Esophagus mucosa (tissue), 1 donor: ENCODE data around the gene HOXA6. TPM values are rescaled to one million over a fixed set of nuclear protein-coding genes. Genes with fewer than 3 reads are reported as not detected.

Experiments
- ATAC-seq: fragments of 200-7000 bp; cut with Tn5 transposase; one replicate; pipeline ENCODE4 v1.9.1; 2020
- total RNA-seq: library from RNA; stranded (reverse); gene quantifications from one replicate; pipeline ENCODE4 v1.2.4, GENCODE V29; 2023
- donor health status: DM: yes; HTN: yes; CAD: no.

HOXA6 gene
- total RNA-seq, 1 donor from 2014 or later, result 1.7 TPM

- ATAC-seq, result no peak
Measured at GRCh38 chr7:27137640-27138315, 9.8 kb downstream of the HOXA6 start.

GRCh38 chr7:27134392-27134791, 13.2 kb downstream of the HOXA6 start:
- no peak for ATAC-seq

- no peak for ATAC-seq
Measured at GRCh38 chr7:27133409-27134231, 14.0 kb downstream of the HOXA6 start.

GRCh38 chr7:27132978-27133377, 14.6 kb downstream of the HOXA6 start:
- ATAC-seq, result no peak

- ATAC-seq, result no peak
Measured at GRCh38 chr7:27132214-27132613, 15.4 kb downstream of the HOXA6 start.

- ATAC-seq, result no peak
Measured at GRCh38 chr7:27131390-27131819, 16.2 kb downstream of the HOXA6 start.

GRCh38 chr7:27130540-27131389, 16.8 kb downstream of the HOXA6 start, which contains the start of gene HOXA4:
TSS of gene HOXA4 (minus strand) at chr7:27130757. CDS start at chr7:27130733, 24 bp downstream.
- ATAC-seq, result peak; percentile 99

GRCh38 chr7:27129729-27130539, 17.6 kb downstream of the HOXA6 start:
- ATAC-seq, result peak; percentile 45

- no peak for ATAC-seq
Measured at GRCh38 chr7:27128776-27129728, 18.5 kb downstream of the HOXA6 start.

- ATAC-seq, result no peak
Measured at GRCh38 chr7:27128034-27128433, 19.5 kb downstream of the HOXA6 start.

GRCh38 chr7:27126596-27127327, 20.8 kb downstream of the HOXA6 start:
- no peak for ATAC-seq

GRCh38 chr7:27125986-27126394, 21.6 kb downstream of the HOXA6 start:
- no peak for ATAC-seq

- ATAC-seq, result no peak
Measured at GRCh38 chr7:27124902-27125689, 22.5 kb downstream of the HOXA6 start.

- no peak for ATAC-seq
Measured at GRCh38 chr7:27124096-27124901, 23.3 kb downstream of the HOXA6 start.

- no peak for ATAC-seq
Measured at GRCh38 chr7:27123477-27124053, 24.0 kb downstream of the HOXA6 start.

- ATAC-seq, result peak; percentile 18
Measured at GRCh38 chr7:27123007-27123476, 24.5 kb downstream of the HOXA6 start.

- ATAC-seq, result no peak
Measured at GRCh38 chr7:27122077-27122910, 25.3 kb downstream of the HOXA6 start.
